Uterus (tissue), 2 donors: ENCODE measurements around the gene NBEAL1.

Experiments used
- POLR2A ChIP-seq, 2 donors: fragments of 450-650 bp; IDR thresholded peaks; one replicate each; pipeline ENCODE4 v1.6.1; 2016; ENCODE audit warnings: antibody characterized with exemption in 2 of 2, mild to moderate bottlenecking in 1 of 2, moderate library complexity in 1 of 2
- TF ChIP-seq, protein P1 (sequence below), 4 experiments: fragments of 200-600 bp in 2 of 4; fragments of 450-650 bp in 2 of 4; sonication (generic) in 2 of 4; IDR thresholded peaks; one replicate each; pipeline ENCODE4 v1.5.1; 2016 to 2019; ENCODE audit warnings: antibody characterized with exemption in 4 of 4, mild to moderate bottlenecking in 2 of 4, moderate library complexity in 1 of 4

GRCh38 chr2:203030545-203030944, 15.9 kb downstream of the NBEAL1 start:
- no peak for TF ChIP-seq POLR2A (IDR thresholded peaks at IDR 0.05)
- TF ChIP-seq, protein P1, sequence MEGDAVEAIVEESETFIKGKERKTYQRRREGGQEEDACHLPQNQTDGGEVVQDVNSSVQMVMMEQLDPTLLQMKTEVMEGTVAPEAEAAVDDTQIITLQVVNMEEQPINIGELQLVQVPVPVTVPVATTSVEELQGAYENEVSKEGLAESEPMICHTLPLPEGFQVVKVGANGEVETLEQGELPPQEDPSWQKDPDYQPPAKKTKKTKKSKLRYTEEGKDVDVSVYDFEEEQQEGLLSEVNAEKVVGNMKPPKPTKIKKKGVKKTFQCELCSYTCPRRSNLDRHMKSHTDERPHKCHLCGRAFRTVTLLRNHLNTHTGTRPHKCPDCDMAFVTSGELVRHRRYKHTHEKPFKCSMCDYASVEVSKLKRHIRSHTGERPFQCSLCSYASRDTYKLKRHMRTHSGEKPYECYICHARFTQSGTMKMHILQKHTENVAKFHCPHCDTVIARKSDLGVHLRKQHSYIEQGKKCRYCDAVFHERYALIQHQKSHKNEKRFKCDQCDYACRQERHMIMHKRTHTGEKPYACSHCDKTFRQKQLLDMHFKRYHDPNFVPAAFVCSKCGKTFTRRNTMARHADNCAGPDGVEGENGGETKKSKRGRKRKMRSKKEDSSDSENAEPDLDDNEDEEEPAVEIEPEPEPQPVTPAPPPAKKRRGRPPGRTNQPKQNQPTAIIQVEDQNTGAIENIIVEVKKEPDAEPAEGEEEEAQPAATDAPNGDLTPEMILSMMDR (IDR thresholded peaks at IDR 0.05), result no peak
